Measurements from ENCODE around the gene EXOC6B.
"Not testable (repeated sequence)": the region's sequence is repeated elsewhere in the genome, so short reads cannot be mapped to it uniquely, and the experiment has no call there.

DNA sequence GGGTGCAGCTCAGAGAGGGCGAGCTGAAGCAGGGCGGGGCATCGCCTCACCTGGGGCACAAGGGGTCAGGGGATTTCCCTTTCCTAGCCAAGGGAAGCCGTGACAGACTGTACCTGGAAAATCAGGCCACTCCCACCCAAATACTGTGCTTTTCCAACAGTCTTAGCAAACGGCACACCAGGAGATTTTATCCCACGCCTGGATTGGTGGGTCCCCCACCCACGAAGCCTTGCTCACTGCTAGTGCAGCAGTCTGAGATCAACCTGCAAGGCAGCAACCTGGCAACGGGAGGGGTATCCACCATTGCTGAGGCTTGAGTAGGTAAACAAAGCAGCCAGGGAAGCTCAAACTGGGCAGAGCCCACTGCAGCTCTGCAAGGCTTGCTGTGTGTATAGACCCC, 184.6 kb downstream of the EXOC6B start:
- not testable (repeated sequence) for TF ChIP-seq EZH2 (IDR thresholded peaks at IDR 0.05; ENCODE audit: low read depth)
- TF ChIP-seq, protein P1, sequence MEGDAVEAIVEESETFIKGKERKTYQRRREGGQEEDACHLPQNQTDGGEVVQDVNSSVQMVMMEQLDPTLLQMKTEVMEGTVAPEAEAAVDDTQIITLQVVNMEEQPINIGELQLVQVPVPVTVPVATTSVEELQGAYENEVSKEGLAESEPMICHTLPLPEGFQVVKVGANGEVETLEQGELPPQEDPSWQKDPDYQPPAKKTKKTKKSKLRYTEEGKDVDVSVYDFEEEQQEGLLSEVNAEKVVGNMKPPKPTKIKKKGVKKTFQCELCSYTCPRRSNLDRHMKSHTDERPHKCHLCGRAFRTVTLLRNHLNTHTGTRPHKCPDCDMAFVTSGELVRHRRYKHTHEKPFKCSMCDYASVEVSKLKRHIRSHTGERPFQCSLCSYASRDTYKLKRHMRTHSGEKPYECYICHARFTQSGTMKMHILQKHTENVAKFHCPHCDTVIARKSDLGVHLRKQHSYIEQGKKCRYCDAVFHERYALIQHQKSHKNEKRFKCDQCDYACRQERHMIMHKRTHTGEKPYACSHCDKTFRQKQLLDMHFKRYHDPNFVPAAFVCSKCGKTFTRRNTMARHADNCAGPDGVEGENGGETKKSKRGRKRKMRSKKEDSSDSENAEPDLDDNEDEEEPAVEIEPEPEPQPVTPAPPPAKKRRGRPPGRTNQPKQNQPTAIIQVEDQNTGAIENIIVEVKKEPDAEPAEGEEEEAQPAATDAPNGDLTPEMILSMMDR (conservative IDR thresholded peaks at IDR 0.05), result not testable (repeated sequence)
